Osteocyte (in vitro differentiated cells): ENCODE measurements around the gene DPH6. TPM values are rescaled to one million over a fixed set of nuclear protein-coding genes. Genes with fewer than 3 reads are reported as not detected.

Experiments
- DNase-seq: peaks from one replicate; pipeline ENCODE4 v3.0.0; 2021; ENCODE audit warnings: mixed read lengths; ENCODE audit not compliant: unreplicated experiment; ENCODE audit errors: extremely low spot score
- H3K27ac Mint-ChIP-seq: one replicate; pipeline ENCODE4 v1.8.0; 2021; ENCODE audit warnings: mild to moderate bottlenecking, mixed read lengths; ENCODE audit not compliant: unreplicated experiment
- H3K27me3 Mint-ChIP-seq: one replicate; pipeline ENCODE4 v1.8.0; 2021; ENCODE audit warnings: mixed read lengths; ENCODE audit not compliant: unreplicated experiment
- H3K36me3 Mint-ChIP-seq: one replicate; pipeline ENCODE4 v1.8.0; 2021; ENCODE audit warnings: mixed read lengths; ENCODE audit not compliant: unreplicated experiment
- H3K4me1 Mint-ChIP-seq: one replicate; pipeline ENCODE4 v1.8.0; 2021; ENCODE audit warnings: mixed read lengths; ENCODE audit not compliant: unreplicated experiment
- H3K4me3 Mint-ChIP-seq: one replicate; pipeline ENCODE4 v1.8.0; 2021; ENCODE audit warnings: mild to moderate bottlenecking, moderate library complexity, mixed read lengths; ENCODE audit not compliant: unreplicated experiment
- H3K9me3 Mint-ChIP-seq: one replicate; pipeline ENCODE4 v1.8.0; 2021; ENCODE audit warnings: mixed read lengths; ENCODE audit not compliant: unreplicated experiment
- total RNA-seq: library from RNA; stranded (reverse); gene quantifications from 2 replicates; pipeline ENCODE4 v1.2.1, GENCODE V29; 2021
- TF ChIP-seq, protein P1 (sequence below): fragments of 200-600 bp; sonication (generic); IDR thresholded peaks from 2 replicates; pipeline ENCODE4 v1.5.0; 2021; ENCODE audit warnings: antibody characterized with exemption, mild to moderate bottlenecking, moderate library complexity

DPH6 gene
- total RNA-seq, 1 donor from 2014 or later: 14.3 TPM

DNA sequence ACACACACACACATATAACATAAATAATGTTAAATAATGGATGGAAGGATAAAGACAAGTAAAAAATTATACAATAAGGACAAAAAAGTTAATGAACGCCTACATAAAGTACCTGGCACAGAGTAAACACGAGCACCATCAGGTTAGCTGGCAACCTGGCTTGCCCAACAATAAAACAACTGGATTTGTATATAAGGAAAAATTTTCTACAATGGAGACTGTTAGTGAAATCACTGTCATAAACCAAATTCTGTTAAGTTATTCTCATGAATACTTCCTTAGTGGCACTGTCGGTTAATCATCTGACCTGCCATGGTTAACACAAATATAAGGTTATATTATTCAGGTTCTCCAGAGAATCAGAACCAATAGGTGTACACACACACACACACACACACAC lies 54.8 kb downstream of the DPH6 start:
- H3K9me3 Mint-ChIP-seq: peaks cover 19% of the 10 kb centered on the region
- no peak for DNase-seq
- TF ChIP-seq, protein P1, sequence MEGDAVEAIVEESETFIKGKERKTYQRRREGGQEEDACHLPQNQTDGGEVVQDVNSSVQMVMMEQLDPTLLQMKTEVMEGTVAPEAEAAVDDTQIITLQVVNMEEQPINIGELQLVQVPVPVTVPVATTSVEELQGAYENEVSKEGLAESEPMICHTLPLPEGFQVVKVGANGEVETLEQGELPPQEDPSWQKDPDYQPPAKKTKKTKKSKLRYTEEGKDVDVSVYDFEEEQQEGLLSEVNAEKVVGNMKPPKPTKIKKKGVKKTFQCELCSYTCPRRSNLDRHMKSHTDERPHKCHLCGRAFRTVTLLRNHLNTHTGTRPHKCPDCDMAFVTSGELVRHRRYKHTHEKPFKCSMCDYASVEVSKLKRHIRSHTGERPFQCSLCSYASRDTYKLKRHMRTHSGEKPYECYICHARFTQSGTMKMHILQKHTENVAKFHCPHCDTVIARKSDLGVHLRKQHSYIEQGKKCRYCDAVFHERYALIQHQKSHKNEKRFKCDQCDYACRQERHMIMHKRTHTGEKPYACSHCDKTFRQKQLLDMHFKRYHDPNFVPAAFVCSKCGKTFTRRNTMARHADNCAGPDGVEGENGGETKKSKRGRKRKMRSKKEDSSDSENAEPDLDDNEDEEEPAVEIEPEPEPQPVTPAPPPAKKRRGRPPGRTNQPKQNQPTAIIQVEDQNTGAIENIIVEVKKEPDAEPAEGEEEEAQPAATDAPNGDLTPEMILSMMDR: no peak
- no peak overlapping the region for H3K4me3 Mint-ChIP-seq
- peaks cover 12% of the 10 kb centered on the region for H3K36me3 Mint-ChIP-seq
- no peak overlapping the region for H3K27ac Mint-ChIP-seq
- H3K27me3 Mint-ChIP-seq: no peaks in the 10 kb centered on the region
- peaks cover 11% of the 10 kb centered on the region for H3K4me1 Mint-ChIP-seq

DNA sequence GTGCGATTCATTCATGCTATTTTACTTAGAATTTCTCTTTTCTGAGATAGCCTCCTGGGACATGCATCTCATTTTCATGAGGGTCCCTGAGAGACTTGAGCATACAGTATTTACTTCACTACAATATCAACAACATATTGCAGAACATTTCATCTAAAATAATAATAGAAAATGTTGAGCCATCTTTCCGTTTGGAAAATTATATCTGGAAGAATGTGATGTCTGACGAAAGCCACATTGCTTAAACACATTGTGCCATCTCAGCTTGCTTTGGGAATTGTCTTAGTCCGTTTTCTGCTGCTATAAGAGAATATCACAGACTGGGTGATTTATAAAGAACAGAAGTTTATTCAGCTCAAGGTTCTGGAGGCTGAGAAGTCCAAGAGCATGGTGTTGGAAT lies 55.5 kb downstream of the DPH6 start:
- Mint-ChIP-seq H3K9me3 (peaks cover 24% of the 10 kb centered on the region), H3K4me1 (peaks cover 10% of the 10 kb centered on the region), H3K27ac (no peak overlapping the region), H3K4me3 (no peak overlapping the region), H3K27me3 (no peaks in the 10 kb centered on the region), H3K36me3 (peaks cover 12% of the 10 kb centered on the region)
- TF ChIP-seq, protein P1: no peak
- no peak for DNase-seq

DNA sequence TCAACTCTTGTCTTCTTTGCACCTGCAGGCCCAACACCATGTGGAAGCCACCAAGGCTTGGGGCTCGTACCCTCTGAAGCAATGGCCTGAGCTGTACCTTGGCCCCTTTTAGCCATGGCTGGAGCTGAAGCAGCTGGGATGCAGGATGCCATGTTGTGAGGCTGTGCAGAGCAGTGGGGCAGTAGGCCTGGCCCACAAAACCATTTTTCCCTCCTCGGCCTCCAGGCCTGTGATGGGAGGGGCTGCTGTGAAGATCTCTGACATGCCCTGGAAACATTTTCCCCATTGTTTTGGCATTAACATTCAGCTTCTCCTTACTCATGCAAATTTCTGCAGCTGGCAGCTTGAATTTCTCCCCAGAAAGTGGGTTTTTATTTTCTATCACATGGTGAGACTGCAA lies 58.5 kb downstream of the DPH6 start:
- Mint-ChIP-seq H3K4me1 (peaks cover 4% of the 10 kb centered on the region), H3K4me3 (no peak overlapping the region), H3K27ac (no peak overlapping the region), H3K27me3 (no peaks in the 10 kb centered on the region), H3K9me3 (peaks cover 24% of the 10 kb centered on the region), H3K36me3 (peaks cover 17% of the 10 kb centered on the region)
- TF ChIP-seq, protein P1: no peak
- DNase-seq: no peak

DNA sequence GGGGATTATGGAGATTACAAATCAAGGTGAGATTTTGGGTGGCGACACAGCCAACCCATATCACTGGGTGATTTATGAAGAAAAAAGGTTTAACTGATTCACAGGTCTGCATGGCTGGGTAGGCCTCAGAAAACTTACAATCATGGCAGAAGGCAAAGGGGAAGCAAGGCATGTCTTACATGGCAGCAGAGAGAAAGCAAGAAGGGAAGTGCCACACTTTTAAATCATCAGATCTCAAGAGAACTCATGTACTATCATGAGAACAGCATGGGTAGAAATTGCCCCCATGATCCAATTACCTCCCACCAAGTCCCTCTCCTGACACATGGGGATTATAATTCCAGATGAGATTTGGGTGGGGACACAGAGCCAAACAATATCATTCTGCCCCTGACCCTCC lies 59.7 kb downstream of the DPH6 start:
- no peak overlapping the region for H3K27ac Mint-ChIP-seq
- peaks cover 12% of the 10 kb centered on the region for H3K4me1 Mint-ChIP-seq
- TF ChIP-seq, protein P1: no peak
- H3K27me3 Mint-ChIP-seq: no peaks in the 10 kb centered on the region
- H3K4me3 Mint-ChIP-seq: no peak overlapping the region
- peaks cover 17% of the 10 kb centered on the region for H3K36me3 Mint-ChIP-seq
- DNase-seq: no peak
- H3K9me3 Mint-ChIP-seq: peaks cover 24% of the 10 kb centered on the region

DNA sequence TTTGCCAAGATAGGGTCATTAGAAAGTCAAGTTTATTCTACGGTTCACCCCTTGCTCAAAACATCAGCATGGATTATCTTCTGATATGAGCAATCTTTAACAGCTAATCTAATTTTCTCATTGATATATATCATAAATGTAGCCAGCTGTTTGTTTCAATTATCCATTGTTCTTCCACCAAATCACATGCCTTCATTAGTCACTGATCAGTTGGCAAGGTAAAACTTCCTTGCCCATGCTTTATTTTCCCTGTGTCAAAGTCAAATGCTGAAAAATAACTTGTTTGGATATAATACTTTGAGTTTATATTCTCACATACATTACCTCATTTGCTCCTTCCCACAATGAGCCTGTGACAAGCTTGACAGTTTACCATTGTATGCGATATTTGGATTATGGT lies 60.6 kb downstream of the DPH6 start:
- Mint-ChIP-seq H3K36me3 (peaks cover 17% of the 10 kb centered on the region), H3K4me1 (peaks cover 14% of the 10 kb centered on the region), H3K9me3 (peaks cover 24% of the 10 kb centered on the region), H3K27ac (no peak overlapping the region), H3K4me3 (no peak overlapping the region), H3K27me3 (no peaks in the 10 kb centered on the region)
- TF ChIP-seq, protein P1: no peak
- DNase-seq: no peak
